Measurements from ENCODE around the gene PIP4K2B.
"Not testable (repeated sequence)": the region's sequence is repeated elsewhere in the genome, so short reads cannot be mapped to it uniquely, and the experiment has no call there.

Gene PIP4K2B

GRCh38 chr17:38799501-38800236 lies at the start of gene PIP4K2B:
Gene PIP4K2B (minus strand): TSS chr17:38799556. CDS start chr17:38799424, 132 bp downstream.
- peak; percentile 99 for DNase-seq (ENCODE audit: low read depth)

DNA sequence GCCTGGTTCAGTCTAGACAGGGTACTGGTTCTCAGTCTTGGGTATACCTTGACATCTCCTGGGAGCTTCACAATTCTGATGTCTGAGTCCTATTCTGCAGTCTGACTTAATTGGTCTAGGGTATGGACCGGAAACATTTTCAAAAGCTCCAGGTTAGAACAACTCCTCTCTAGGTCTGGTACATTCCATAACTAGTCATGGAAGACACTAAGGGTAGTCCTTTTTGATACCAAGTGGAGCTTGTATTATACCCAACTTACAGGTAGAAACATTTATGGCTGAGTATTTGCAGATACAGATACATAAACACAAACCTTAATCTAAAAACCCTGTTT lies 49.2 kb upstream of the PIP4K2B start:
- no peak for DNase-seq (ENCODE audit: low read depth)

DNA sequence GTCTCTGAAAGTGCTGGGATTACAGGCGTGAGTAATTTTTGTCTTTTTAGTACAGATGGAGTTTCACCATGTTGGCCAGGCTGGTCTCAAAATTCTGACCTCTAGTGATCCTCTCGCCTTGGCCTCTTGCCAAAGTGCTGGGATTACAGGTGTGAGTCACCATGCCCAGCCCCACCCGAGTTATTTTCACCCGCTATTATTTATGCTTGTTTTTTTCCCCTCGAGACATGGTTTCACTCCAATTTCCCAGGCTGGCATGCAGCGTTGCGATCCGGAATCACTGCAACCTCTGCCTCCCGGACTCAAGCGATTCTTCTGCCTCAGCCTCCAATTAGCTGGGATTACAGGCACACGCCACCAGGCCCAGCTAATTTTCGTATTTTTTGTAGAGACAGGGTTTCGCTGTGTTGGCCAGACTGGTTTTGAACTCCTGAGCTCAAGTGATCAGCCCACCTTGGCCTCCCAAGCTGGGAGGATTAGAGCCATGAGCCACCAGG lies 45.0 kb upstream of the PIP4K2B start:
- DNase-seq (ENCODE audit: low read depth) = no peak

DNA sequence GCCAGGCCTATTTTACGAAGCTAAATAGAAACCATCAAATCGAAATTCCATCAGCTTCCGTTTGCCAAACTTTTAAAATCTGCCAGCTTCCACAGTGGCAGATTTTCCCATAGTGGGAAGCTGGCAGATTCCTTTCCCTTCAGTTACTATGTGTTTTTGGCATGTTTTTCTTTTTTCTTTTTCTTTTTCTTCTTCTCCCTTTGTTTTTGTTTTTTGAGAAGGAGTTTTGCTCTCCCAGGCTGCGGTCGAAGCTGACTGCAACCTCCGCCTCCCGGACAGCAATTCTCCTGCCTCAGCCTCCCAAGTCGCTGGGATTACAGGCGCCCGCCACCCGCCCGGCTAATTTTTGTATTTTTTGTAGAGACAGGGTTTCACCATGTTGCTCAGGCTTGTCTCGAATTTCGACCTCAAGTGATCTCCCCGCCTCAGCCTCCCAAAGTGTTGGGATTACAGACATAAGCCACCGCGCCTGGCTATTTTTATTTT lies 26.4 kb upstream of the PIP4K2B start:
- DNase-seq (ENCODE audit: low read depth) = no peak

DNA sequence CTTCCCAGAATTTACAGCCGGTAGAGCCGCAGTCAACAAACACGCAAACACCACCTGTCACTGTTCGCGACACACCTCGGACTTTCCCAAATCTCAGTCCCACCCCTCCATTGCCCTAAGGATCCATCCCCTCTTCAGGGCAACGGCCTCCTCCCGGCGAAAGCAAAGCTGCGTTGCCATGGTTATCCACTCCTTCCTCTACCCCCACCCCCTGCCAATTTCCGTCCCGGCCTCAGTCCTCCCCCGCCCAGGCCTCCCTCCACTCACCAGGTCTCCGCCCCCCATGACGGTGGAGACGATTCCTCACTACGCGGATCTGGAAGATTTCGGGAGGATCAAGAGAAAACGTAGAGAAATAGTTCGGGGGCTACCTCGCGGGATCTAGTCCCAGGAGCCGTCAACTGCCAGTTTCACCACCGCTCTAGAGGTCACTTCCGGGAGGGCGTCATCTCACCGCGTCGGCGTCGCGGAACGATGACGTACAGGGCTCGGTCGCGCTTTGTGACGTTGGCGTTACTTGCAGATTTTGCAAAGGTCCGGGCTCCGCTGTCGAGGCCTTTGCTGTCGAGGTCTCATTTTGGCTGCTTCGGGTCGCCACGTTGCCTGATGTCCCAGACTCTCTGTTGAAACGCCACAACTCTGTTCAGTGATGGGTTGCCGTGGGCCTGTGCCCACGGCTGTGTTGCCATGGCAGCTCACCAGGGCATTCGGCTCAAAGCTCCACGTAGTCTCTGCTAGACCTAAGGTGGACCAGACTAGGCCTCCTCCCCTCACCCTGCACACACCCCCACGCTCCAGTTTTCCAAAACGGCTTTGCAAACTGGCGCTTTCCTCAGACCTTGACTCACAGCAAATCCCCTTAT lies 25.8 kb upstream of the PIP4K2B start, which contains the start of gene CWC25:
TSS of gene CWC25 (minus strand) at position 423 of the 863 bp plus-strand sequence. CDS start at position 285, 138 bp downstream.
- peak; percentile 97 for DNase-seq (ENCODE audit: low read depth)

- DNase-seq (ENCODE audit: low read depth) = peak; percentile 84
Measured at GRCh38 chr17:38815576-38816193, 16.3 kb upstream of the PIP4K2B start.

- no peak for DNase-seq (ENCODE audit: low read depth)
Measured at GRCh38 chr17:38809828-38810227, 10.5 kb upstream of the PIP4K2B start.

- DNase-seq (ENCODE audit: low read depth) = no peak
Measured at GRCh38 chr17:38800237-38800760, 943 bp upstream of the PIP4K2B start.

DNA sequence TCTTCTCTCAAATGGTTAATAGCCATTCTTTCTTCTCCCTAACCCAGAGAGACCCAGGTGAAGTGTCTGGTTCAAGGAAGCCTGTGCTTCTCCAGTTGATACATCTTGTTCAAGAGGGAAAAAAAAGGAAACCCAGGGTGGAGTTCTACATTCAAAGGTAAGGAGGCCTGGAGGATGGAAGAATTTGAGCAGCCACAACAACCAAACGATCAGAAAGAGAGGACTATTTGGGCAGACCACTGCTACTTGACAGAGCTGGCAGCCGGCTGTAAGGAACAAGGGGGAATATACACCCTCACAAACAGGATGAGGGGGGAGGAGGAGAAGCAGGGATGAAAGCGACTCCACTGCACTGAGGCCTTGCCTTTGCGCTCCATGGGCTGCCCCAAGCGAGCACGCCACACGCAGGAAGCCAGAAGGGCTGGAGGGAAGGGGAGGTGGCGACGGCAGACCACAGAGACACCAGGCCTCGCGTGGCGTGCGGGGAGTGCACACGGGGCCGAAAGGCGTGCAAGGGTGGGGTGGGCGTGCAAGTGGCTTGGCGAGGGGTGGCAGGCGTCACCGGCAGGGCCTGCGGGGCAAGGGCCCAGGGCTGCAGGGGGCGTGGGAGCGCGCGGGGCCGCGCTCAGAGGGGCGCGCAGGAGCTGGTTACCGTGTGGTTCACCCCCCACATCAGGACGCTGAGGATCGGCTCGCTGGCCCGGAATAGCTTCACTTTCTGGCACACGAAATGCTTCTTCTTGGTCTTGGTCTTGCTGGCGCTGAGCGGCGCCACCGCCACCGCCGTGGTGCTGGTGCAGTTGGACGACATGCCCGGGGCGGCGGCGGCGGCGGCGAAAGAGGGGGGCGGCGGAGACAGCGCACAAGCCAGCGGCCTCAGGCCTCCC lies 499 bp downstream of the PIP4K2B start:
- DNase-seq (ENCODE audit: low read depth) = peak; percentile 63

GRCh38 chr17:38797828-38798227 lies 1.5 kb downstream of the PIP4K2B start:
- no peak for DNase-seq (ENCODE audit: low read depth)

DNA sequence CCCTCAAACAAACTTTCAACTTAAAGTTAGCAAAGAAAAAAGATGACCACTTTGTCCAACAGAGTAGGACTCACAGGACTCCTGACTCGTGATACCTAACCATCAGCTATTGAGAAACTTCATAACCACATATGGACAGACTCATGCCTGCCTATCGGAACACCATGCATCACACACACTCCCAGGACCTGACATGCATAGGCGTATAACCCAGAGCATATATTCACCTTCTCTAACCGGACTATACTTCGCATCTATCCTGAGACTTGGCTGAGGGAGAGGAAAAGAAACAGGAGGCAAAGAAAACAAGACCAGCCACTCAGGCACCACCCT lies 2.2 kb downstream of the PIP4K2B start:
- peak; percentile 48 for DNase-seq (ENCODE audit: low read depth)

DNA sequence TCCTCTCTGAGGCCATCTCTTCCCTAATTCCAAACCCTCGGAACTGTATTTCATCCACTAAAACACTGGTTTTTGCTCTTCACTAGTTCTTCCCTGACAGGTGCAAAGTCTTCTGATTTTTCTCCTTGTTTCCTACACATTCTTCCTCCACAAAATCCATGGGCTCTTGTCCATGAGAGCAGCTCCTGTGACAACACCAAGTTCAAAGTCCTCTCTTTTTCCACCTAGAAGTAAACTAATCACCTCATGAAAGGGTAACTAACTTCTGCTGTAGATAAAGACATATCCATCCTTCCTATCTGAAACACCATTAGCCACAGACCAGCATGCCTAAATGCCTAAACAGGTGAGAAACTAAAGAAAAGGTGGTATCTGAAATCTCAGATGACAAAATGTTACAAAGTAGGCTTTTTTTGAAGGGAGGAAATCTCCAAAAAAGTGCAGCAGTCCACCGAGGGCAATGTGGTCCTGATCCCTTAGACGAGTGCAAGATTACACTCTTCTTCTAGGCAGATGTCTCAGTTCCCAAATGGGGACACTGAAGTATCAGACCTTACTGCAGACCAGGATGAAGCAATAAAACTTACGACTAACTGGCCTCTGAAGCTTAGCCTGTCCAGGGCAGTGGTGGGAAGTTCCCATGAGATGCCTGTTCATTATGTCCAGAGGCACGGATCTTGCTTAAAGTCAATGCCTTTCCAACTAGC lies 2.8 kb downstream of the PIP4K2B start:
- no peak for DNase-seq (ENCODE audit: low read depth)

GRCh38 chr17:38794221-38794620 lies 5.1 kb downstream of the PIP4K2B start:
- no peak for DNase-seq (ENCODE audit: low read depth)

DNA sequence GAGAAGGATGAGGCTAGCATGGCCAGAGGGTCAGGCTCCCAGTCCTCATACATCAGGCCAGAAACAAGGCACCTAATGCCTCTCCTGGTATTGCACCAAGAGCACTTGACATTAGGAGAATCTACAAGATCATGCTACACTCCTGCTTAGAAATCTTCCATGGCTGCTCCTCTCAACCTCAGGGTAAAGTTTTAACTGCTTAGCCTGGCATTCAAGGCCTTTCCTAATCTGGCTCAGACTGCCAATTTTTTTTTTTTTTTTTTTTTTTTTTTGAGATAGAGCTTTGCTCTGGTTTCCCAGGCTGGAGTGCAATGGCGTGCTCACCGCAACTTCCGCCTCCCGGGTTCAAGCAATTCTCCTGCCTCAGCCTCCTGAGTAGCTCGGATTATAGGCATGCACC lies 8.2 kb downstream of the PIP4K2B start:
- no peak for DNase-seq (ENCODE audit: low read depth)

DNA sequence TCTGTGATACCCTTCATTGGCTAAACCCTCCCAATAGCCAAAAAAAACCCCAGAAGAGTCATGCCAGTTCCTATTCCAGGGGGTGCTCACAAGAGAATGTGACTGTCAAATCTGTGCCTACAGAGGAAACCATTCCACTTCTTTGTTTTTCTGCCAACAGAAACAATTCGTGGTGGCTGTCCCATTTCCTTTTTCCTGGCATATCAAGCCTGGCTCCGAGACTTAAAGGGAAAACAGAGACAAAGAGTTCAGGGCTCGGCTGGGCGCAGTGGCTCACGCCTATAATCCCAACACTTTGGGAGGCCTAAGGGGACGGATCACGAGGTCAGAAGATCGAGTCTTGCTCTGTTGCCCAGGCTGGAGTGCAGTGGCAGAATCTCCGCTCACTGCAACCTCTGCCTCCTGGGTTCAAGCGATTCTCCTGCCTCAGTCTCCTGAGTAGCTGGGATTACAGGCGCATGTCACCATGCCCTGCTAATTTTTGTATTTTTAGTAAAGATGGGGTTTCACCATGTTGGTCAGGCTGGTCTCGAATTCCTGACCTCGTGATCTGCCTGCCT lies 9.1 kb downstream of the PIP4K2B start:
- DNase-seq (ENCODE audit: low read depth) = not testable (repeated sequence)

GRCh38 chr17:38789185-38789584 lies 10.2 kb downstream of the PIP4K2B start:
- DNase-seq (ENCODE audit: low read depth) = no peak

GRCh38 chr17:38787999-38788398 lies 11.4 kb downstream of the PIP4K2B start:
- DNase-seq (ENCODE audit: low read depth) = not testable (repeated sequence)

- no peak for DNase-seq (ENCODE audit: low read depth)
Measured at GRCh38 chr17:38786372-38786771, 13.0 kb downstream of the PIP4K2B start.

DNA sequence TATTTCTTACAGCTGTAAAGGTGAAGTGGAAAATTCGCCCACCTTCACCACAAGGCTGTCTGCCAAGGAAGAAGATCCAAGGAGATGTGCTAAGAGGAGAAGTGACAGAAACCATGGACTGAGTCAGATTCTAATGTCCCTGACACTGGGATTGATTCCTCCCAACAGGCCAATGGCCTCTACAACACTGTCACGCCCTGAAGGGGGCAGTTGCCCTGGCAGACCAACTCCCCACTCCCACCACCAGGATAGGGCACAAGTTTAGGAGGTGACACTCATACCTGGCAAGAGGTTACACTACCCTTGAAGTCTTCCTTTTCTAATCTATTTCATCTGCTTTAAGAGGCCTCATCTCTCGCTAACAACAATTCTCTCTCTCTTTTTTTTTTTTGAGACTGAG lies 16.1 kb downstream of the PIP4K2B start:
- DNase-seq (ENCODE audit: low read depth) = no peak
